Liver (tissue), 3 donors: ENCODE measurements around the gene SIGLECL1.

Source experiments
- GABPA ChIP-seq, 2 donors: IDR thresholded peaks in 1 of 2; conservative IDR thresholded peaks in 1 of 2; 2 replicates each; pipeline ENCODE4 v1.6.1; 2016; ENCODE audit warnings: antibody characterized with exemption in 2 of 2, mild to moderate bottlenecking in 1 of 2, moderate library complexity in 1 of 2
- HNF4G ChIP-seq: IDR thresholded peaks from 2 replicates; pipeline ENCODE4 v1.6.1; 2016; ENCODE audit warnings: antibody characterized with exemption
- YY1 ChIP-seq: IDR thresholded peaks from 2 replicates; pipeline ENCODE4 v1.6.1; 2016; ENCODE audit warnings: antibody characterized with exemption, mild to moderate bottlenecking
- TF ChIP-seq, protein P1 (sequence below): fragments of 150-350 bp; IDR thresholded peaks from 2 replicates; pipeline ENCODE4 v1.5.1; 2017; ENCODE audit warnings: improper control_type of control experiment, low read depth, low read length; ENCODE audit not compliant: missing input control
- TF ChIP-seq, protein P2 (sequence below): IDR thresholded peaks from 2 replicates; pipeline ENCODE4 v1.6.1; 2016; ENCODE audit warnings: antibody characterized with exemption, mild to moderate bottlenecking
- TF ChIP-seq, protein P3 (sequence below): IDR thresholded peaks from 2 replicates; pipeline ENCODE4 v1.6.1; 2016; ENCODE audit warnings: antibody characterized with exemption
- donor health status: healthy.
- donor health status: healthy.

DNA sequence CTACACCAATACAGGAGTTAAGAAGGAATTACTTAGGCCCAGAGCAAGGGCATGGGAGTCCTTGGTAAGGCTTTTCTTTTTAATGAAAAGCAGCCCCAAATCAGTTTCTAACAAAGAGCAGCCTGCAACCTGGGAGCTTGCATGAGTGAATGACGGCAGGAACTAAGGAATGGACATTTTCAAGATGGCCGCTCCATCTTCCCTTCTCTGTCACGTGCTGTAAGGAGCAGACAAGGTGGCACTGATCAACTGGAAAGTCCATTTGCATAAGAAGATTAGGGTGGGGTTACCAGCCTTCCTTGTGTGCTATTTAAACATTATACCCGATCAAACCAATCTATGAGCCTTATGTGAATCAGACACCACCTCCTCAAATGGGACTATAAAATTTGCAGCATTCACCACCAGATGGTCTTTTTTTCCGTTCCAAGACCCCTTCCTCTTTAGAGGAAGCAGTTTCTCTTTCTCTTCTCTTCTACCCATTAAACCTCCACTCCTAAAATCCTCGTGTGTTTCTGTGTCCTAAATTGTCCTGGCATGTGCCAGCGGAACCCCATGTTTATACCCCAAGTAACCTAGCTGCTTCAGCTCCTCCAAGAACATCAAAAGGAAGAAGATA, 2.8 kb upstream of the SIGLECL1 start:
- TF ChIP-seq, protein P1, sequence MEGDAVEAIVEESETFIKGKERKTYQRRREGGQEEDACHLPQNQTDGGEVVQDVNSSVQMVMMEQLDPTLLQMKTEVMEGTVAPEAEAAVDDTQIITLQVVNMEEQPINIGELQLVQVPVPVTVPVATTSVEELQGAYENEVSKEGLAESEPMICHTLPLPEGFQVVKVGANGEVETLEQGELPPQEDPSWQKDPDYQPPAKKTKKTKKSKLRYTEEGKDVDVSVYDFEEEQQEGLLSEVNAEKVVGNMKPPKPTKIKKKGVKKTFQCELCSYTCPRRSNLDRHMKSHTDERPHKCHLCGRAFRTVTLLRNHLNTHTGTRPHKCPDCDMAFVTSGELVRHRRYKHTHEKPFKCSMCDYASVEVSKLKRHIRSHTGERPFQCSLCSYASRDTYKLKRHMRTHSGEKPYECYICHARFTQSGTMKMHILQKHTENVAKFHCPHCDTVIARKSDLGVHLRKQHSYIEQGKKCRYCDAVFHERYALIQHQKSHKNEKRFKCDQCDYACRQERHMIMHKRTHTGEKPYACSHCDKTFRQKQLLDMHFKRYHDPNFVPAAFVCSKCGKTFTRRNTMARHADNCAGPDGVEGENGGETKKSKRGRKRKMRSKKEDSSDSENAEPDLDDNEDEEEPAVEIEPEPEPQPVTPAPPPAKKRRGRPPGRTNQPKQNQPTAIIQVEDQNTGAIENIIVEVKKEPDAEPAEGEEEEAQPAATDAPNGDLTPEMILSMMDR: no peak
- TF ChIP-seq, protein P2, sequence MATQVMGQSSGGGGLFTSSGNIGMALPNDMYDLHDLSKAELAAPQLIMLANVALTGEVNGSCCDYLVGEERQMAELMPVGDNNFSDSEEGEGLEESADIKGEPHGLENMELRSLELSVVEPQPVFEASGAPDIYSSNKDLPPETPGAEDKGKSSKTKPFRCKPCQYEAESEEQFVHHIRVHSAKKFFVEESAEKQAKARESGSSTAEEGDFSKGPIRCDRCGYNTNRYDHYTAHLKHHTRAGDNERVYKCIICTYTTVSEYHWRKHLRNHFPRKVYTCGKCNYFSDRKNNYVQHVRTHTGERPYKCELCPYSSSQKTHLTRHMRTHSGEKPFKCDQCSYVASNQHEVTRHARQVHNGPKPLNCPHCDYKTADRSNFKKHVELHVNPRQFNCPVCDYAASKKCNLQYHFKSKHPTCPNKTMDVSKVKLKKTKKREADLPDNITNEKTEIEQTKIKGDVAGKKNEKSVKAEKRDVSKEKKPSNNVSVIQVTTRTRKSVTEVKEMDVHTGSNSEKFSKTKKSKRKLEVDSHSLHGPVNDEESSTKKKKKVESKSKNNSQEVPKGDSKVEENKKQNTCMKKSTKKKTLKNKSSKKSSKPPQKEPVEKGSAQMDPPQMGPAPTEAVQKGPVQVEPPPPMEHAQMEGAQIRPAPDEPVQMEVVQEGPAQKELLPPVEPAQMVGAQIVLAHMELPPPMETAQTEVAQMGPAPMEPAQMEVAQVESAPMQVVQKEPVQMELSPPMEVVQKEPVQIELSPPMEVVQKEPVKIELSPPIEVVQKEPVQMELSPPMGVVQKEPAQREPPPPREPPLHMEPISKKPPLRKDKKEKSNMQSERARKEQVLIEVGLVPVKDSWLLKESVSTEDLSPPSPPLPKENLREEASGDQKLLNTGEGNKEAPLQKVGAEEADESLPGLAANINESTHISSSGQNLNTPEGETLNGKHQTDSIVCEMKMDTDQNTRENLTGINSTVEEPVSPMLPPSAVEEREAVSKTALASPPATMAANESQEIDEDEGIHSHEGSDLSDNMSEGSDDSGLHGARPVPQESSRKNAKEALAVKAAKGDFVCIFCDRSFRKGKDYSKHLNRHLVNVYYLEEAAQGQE: no peak
- TF ChIP-seq YY1: no peak
- no peak for TF ChIP-seq GABPA (IDR thresholded peaks at IDR 0.05 in 1 of 2, conservative IDR thresholded peaks at IDR 0.05 in 1 of 2)
- TF ChIP-seq, protein P3, sequence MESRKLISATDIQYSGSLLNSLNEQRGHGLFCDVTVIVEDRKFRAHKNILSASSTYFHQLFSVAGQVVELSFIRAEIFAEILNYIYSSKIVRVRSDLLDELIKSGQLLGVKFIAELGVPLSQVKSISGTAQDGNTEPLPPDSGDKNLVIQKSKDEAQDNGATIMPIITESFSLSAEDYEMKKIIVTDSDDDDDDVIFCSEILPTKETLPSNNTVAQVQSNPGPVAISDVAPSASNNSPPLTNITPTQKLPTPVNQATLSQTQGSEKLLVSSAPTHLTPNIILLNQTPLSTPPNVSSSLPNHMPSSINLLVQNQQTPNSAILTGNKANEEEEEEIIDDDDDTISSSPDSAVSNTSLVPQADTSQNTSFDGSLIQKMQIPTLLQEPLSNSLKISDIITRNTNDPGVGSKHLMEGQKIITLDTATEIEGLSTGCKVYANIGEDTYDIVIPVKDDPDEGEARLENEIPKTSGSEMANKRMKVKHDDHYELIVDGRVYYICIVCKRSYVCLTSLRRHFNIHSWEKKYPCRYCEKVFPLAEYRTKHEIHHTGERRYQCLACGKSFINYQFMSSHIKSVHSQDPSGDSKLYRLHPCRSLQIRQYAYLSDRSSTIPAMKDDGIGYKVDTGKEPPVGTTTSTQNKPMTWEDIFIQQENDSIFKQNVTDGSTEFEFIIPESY: no peak
- TF ChIP-seq HNF4G: no peak
